NCI-H2029 treated with DMSO at 0.1 percent for 48 hours (cell line): ENCODE data around the gene MALL.
"Not testable (repeated sequence)": the region's sequence is repeated elsewhere in the genome, so short reads cannot be mapped to it uniquely, and the experiment has no call there.

Source experiments
- DNase-seq: peaks from one replicate; lab custom pipeline; 2025; lab: John Stamatoyannopoulos, UW

Gene MALL

DNA sequence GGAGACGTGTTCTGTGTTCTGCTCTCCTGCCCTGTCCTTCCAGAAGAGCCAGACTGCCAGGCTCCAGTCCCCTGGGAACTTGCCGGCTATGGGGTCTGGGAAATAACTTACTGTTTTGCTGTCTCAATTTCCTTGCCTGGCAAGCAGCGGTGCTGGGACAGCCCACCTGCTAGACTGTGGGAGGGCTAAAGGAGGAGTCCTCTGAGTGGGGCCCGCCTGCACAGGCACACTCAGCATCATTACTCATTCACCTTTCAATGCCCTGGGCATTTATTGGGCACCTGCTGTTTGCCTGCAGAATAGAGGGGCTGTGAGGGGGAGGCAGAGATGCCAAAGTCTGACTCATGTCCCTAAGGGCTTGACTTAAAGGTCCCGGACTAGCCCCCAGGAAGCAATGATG lies 65.4 kb downstream of the MALL start:
- not testable (repeated sequence) for DNase-seq

DNA sequence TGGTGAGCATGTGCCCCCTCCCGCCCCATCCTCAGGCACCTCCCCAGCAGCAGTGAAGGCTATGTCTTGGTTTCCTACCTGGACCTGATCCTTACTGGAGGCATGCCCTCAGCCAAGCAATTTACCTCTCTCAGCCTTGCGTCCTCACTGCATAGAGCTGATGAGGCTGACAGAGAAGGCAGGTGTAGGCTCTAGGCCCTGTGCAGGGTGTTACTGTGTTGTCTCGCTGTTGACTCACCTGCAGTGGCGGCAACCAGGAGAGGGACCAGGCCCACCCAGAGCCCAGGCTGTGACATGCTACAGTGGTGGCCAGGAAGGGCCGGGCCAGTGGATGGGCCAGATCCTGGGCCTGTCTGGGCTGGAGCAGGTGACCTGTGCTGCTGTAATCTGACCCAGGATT lies 65.9 kb downstream of the MALL start:
- not testable (repeated sequence) for DNase-seq

DNA sequence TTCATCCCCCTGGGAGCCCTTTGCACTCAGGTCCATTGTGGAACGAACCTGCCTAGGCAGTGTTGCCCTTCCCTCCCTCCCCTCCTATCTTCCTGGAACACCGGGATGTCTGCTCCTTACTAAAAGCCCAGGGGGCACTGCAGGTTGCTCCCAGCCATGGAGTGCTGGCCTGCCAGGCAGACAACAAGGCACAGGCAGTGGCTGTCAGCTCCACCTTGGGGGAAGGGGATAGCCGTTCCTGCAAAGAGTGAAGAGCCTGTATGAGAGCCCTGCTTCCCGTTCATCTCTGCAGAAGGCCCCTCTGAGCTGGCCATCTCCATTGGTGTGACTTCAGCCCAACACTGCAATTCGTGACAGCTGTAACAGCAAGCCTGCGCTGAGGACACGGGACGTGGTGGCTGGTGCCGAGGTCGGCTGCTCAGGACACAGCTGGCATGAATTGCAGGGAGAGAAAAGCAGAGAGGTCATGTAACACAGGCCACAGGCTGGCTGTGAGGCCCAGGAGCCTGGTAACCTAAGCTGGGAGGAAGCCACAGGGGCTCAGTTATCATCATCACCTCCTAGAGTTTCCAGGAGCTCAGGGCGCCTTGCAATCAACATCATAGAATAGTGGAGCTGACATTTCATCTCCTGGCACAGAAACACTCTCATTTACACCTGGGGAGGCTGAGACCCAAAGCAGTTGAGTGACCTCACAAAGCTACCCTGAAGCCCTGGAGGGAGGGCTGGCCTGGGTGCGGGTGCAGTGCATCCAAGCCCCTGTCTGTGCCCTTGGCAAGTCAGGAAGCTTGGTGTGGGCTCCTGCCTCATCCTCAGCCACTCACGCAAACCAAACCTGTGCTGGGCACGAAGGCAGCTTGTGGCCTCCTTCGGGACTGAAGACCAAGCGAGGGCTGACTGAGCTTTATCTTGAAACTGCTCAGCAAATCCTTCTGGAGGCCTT lies 67.1 kb downstream of the MALL start:
- DNase-seq = not testable (repeated sequence)

DNA sequence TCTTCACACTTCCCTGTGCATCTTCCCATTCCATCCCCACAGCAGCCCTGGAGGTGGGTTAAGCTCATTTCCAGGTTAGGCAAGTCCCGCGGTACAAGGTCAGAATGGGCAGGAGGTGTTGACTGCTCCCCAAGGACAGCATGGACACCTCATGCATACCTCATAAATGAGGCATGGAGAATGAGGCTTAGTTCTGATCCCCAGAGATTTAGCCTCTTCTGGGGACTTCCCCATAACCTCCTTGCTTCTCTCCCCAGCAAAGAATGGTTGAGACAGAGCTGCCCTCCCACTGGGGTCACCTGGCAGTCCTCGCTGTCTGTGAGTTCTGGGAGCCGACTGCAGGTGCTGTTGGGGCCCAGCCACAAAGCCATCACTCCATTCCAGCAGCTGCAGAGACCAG lies 68.4 kb downstream of the MALL start:
- not testable (repeated sequence) for DNase-seq

DNA sequence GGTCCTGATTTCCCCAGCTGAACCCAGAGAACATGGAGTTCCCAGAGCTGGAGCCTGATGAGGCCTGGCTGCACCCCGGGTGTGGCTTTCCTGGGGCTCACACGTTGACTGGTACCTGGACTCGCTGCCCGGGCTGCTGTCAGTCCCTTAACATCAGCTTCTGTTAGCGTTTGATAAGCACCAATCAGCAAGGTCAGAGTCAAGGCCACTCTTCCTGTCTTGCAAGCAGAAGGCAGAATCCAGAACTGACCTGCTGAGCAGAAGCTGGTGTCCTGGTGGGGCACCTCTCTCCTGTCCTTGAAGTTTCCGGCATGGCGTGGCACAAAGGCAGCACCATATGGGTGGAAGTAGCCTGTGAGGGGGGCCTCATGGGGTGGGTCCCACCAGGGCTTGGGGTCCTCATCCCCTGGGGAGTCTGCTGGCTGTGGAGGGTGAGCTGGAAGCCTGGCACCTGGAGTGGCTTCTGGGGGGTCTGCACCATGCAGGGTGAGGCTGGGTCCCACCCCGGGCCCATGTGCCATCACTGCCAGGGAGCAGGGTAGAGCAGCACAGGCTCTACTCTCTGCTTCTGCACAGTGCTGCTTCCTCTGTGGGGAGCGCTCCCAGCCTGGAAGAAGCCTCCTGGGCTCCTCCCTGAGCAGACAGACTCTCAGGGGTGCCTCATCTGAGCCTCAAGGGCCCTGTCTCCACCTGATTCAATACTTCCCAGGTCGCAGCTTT lies 73.5 kb downstream of the MALL start:
- not testable (repeated sequence) for DNase-seq

DNA sequence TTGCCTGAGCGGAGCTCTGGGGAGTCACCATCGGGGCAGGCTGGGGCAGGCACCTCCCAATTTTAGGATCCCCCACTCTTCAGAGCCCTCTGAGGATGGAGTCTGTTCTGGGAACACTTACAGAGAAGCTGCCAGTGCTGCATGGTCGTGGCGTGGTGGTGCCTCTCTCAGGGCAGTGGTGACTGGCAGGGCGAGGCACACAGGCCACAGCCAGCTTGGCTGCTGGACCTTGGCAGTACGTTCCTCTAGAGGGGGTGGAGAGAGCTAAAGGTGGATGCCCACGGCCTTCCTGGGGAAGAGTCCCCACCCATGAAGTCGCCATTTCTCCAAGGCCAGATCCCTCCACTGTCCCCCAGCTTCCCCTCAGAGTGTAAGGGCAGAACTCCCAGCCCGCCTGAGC lies 78.3 kb downstream of the MALL start:
- DNase-seq = not testable (repeated sequence)

DNA sequence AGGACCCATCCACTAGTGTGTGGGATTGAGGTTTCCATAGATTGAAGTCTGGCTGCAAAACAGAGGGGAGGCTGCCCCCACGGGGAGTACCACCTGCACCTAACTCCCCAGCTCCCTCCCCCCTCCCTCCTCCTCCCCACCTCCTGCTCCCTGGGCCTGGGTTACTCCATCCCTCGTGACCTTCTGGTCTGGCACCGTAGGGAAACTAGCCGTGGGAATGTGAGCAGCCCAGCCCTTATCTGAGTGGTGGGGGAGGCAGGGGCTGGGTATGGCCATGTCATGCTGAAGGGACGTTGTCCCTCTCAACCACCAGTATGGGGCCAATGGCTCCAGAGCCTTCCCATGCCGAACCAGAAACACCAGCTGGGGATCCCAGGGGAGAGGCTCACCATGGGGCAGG lies 80.2 kb downstream of the MALL start:
- DNase-seq = not testable (repeated sequence)

DNA sequence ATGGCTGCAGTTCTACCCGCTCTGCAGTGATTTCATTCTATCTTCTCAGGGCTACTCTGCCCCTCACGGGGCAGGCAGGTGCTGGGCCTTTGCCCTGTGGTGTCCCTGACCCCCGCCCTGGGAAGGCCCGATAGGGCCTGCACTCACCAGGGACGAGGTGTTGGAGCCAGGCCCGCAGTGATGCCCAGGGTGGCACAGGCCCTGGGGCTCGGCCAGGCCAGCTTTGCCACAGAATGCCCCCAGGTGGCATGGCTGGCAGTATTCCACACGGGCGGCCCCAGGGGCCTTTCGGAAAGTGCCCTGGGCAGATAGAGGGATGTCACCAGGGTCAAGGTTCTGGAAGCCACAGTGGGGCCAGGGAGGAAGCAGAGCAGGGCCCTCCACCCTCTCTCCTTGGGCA lies 80.7 kb downstream of the MALL start:
- not testable (repeated sequence) for DNase-seq
